ENCODE results near the gene MSI2.

MSI2 gene

GRCh38 chr17:57697197-57697596, 440.9 kb downstream of the MSI2 start:
- no peak overlapping the region for H3K27ac ChIP-seq
- TF ChIP-seq CTCF (conservative IDR thresholded peaks at IDR 0.05) = no peak

- no peak for TF ChIP-seq CTCF (conservative IDR thresholded peaks at IDR 0.05)
- H3K27ac ChIP-seq = no peak overlapping the region
Measured at GRCh38 chr17:57697891-57698711, 441.8 kb downstream of the MSI2 start.

- no peak overlapping the region for H3K27ac ChIP-seq
- TF ChIP-seq CTCF (conservative IDR thresholded peaks at IDR 0.05) = no peak
Measured at GRCh38 chr17:57699751-57700219, 443.5 kb downstream of the MSI2 start.

GRCh38 chr17:57701124-57701523, 444.8 kb downstream of the MSI2 start:
- no peak overlapping the region for H3K27ac ChIP-seq
- TF ChIP-seq CTCF (conservative IDR thresholded peaks at IDR 0.05) = no peak

- H3K27ac ChIP-seq = no peak overlapping the region
- TF ChIP-seq CTCF (conservative IDR thresholded peaks at IDR 0.05) = no peak
Measured at GRCh38 chr17:57703273-57703672, 446.9 kb downstream of the MSI2 start.

- no peak for TF ChIP-seq CTCF (conservative IDR thresholded peaks at IDR 0.05)
- no peak overlapping the region for H3K27ac ChIP-seq
Measured at GRCh38 chr17:57704448-57704847, 448.1 kb downstream of the MSI2 start.

GRCh38 chr17:57705921-57706695, 449.8 kb downstream of the MSI2 start:
- TF ChIP-seq CTCF (conservative IDR thresholded peaks at IDR 0.05) = no peak
- H3K27ac ChIP-seq = no peak overlapping the region

All from VCaP (cell line).